Measurements from ENCODE around the gene NAXE.
"Not testable (repeated sequence)": the region's sequence is repeated elsewhere in the genome, so short reads cannot be mapped to it uniquely, and the experiment has no call there.

The NAXE gene

GRCh38 chr1:156622581-156623297, 31.2 kb downstream of the NAXE start:
- DNase-seq (ENCODE audit: low read depth in 2 of 2): no peak

DNA sequence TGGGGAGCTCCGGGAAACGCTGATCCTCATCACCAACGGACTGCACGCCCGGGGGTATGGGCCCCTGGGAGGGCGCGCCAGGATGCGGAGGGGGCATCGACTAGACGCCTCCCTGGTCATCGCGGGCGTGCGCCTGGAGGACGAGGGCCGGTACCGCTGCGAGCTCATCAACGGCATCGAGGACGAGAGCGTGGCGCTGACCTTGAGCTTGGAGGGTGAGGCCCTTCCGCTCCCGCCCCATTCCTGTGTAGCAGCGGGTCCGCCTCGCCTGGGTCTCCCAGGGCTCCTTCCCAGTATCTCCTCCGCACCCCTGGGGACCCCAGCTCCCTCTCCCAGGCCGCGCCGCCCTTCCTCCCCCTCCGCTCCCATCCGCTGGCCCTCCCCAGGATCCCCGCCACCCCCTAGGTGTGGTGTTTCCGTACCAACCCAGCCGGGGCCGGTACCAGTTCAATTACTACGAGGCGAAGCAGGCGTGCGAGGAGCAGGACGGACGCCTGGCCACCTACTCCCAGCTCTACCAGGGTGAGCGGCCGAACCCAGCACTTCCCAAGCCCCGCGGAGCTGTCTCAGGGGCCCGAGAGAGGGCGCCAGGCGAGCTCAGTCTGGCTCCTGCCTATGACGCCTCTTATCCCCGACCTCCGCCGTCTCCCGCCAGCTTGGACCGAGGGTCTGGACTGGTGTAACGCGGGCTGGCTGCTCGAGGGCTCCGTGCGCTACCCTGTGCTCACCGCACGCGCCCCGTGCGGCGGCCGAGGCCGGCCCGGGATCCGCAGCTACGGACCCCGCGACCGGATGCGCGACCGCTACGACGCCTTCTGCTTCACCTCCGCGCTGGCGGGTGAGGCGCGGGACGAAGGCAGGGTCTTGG, 32.6 kb downstream of the NAXE start:
- DNase-seq (ENCODE audit: low read depth in 2 of 2): peak in 1 of 2 donors; percentile 40

GRCh38 chr1:156624814-156625435, 33.3 kb downstream of the NAXE start:
- DNase-seq (ENCODE audit: low read depth in 2 of 2): no peak

DNA sequence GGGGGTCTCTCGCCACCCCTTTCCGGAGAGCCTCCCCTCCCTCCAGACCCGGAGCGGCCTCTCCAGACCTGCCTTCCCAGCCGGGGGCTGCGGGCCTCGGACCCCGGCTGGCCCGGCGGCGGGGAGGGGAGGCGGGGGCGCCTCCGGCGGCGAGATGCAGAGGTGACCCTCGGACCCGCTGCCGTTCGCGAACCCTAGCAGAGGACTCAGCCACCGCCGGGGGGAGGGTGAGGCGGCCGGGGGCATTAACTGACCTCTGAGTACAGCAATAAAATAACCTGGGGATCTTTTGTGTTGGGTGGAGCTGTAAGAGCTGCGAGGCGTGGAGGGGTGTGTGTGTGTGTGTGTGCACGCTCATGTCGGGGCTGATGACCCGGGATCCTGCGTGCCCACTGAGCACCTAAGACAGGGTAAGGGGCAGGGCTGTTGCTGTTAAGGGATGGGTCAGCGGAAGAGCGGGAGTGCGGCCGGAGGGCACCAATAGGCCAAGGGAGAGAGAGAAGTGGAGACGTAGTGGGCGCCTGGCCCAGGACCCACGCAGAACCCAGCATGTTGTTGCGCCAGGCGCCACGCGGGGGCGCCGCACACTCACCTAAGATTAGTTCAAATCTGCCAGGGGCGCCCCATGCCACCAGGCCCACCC, 34.0 kb downstream of the NAXE start:
- peak; percentile 44 to 52 for DNase-seq (ENCODE audit: low read depth in 2 of 2)

GRCh38 chr1:156626079-156626438, 34.5 kb downstream of the NAXE start:
- no peak for DNase-seq (ENCODE audit: low read depth in 2 of 2)

GRCh38 chr1:156627313-156627880, 35.8 kb downstream of the NAXE start:
- DNase-seq (ENCODE audit: low read depth in 2 of 2): no peak

DNA sequence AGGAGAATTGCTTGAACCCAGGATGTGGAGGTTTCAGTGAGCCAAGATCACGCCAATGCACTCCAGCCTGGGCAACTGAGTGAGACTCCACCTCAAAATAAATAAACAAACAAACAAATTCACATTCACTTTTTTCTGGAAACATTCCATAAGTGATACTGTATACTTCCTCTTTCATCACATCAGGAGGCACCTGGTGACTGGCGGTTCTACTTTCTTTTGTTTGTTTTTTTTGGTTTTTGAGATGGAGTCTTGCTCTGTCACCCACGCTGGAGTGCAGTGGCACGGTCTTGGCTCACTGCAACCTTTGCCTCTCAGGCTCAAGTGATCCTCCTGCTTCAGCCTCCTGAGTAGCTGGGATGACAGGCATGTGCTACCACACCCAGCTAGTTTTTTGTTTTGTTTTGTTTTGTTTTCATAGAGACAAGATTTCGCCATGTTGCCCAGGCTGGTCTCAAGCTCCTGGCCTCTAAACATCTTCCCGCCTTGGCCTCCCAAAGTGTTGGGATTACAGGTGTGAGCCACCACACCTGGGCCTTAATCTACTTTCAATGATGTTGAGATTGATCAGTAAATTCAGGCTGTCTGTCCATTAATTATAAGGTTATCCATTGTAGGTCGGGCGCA, 38.4 kb downstream of the NAXE start:
- no peak for DNase-seq (ENCODE audit: low read depth in 2 of 2)

DNA sequence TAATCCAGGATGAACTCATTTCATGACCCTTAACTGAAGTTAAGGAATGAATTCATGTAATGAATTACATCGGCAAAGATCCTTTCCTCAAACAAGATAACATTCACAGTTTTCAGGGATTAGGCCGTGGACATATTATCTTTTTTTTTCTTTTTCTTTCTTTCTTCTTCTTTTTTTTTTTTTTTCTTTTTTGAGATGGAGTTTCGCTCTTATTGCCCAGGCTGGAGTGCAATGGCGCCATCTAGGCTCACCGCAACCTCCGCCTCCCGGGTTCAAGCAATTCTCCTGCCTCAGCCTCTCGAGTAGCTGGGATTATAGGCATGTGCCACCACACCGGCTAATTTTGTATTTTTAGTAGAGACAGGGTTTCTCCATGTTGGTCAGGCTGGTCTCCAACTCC, 39.6 kb downstream of the NAXE start:
- DNase-seq (ENCODE audit: low read depth in 2 of 2): not testable (repeated sequence)

DNA sequence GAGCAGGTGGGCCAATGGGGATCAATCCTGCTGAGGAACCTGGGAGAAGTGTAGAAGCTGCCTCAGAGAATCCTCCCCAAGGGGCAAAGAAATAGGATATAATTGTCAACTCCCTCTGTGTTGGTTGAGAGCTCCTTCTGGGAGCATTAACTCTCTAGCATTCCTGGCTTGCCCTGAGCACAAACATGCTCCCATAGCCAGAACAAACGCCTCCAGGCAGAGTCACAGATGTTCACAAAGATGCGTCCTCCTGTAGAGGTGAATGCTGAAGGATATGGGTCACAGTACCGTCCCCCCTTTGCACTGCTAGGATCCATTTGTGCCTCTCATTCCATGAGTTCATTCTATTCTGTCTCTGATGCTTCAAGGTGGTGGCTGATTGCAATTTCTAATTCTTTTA, 40.8 kb downstream of the NAXE start:
- no peak for DNase-seq (ENCODE audit: low read depth in 2 of 2)

GRCh38 chr1:156638189-156638985, 46.8 kb downstream of the NAXE start:
- DNase-seq (ENCODE audit: low read depth in 2 of 2): no peak

GRCh38 chr1:156639601-156640101, 48.1 kb downstream of the NAXE start:
- no peak for DNase-seq (ENCODE audit: low read depth in 2 of 2)

- DNase-seq (ENCODE audit: low read depth in 2 of 2): no peak
Measured at GRCh38 chr1:156640842-156641706, 49.5 kb downstream of the NAXE start.

DNA sequence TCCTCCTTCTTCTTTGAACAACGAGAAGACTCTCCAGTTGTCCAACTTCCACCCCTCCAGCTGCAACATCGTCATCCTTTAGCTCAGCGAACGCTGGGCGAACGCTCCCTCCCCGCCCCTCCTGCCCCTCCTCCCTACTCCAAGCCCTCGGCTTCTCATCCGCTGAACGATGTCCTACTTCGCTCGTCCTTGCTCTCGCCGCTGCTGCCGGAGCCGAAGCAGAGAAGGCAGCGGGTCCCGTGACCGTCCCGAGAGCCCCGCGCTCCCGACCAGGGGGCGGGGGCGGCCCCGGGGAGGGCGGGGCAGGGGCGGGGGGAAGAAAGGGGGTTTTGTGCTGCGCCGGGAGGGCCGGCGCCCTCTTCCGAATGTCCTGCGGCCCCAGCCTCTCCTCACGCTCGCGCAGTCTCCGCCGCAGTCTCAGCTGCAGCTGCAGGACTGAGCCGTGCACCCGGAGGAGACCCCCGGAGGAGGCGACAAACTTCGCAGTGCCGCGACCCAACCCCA, 50.2 kb downstream of the NAXE start, which contains the start of gene BCAN:
Gene BCAN, plus strand, starts transcription at position 357 of the 504 bp plus-strand sequence. CDS start 3,938 bp downstream, outside the sequence.
- no peak for DNase-seq (ENCODE audit: low read depth in 2 of 2)

- no peak for DNase-seq (ENCODE audit: low read depth in 2 of 2)
Measured at GRCh38 chr1:156642265-156643048, 50.9 kb downstream of the NAXE start.

GRCh38 chr1:156643049-156643777, 51.6 kb downstream of the NAXE start:
- DNase-seq (ENCODE audit: low read depth in 2 of 2): no peak

GRCh38 chr1:156643778-156644092, 52.2 kb downstream of the NAXE start:
- no peak for DNase-seq (ENCODE audit: low read depth in 2 of 2)

Measured in stimulated activated CD8-positive, alpha-beta memory T cell treated with anti-CD3 and anti-CD28 coated beads, Interleukin-2, amount 100 ng/mL, for 48 hours (primary cell).